Peyer's patch (tissue), 4 donors: ENCODE measurements around the gene ABCC4. TPM values are rescaled to one million over a fixed set of nuclear protein-coding genes. Genes with fewer than 3 reads are reported as not detected.

Source experiments
- DNase-seq, 3 donors: peaks; one replicate each; pipeline ENCODE4 v3.0.0-alpha.2; 2017 to 2019
- H3K27ac ChIP-seq, 4 donors: fragments of 200-600 bp; sonication (generic); one replicate each; pipeline ENCODE4 v1.5.1; 2016 to 2019
- H3K27me3 ChIP-seq, 2 donors: fragments of 200-600 bp; sonication (generic); one replicate each; pipeline ENCODE4 v1.5.1; 2019
- H3K36me3 ChIP-seq, 3 donors: fragments of 200-600 bp; sonication (generic); one replicate each; pipeline ENCODE4 v1.5.1; 2016 to 2019
- H3K4me1 ChIP-seq, 4 donors: fragments of 200-600 bp; sonication (generic); one replicate each; pipeline ENCODE4 v1.5.1; 2016 to 2019
- H3K4me3 ChIP-seq, 4 donors: fragments of 200-600 bp; sonication (generic); 1 replicate in 3 of 4; 2 replicates in 1 of 4; pipeline ENCODE4 v1.5.1; 2016 to 2019; ENCODE audit warnings: mild to moderate bottlenecking in 1 of 4
- H3K9me3 ChIP-seq, 4 donors: fragments of 200-600 bp; sonication (generic); one replicate each; pipeline ENCODE4 v1.5.1; 2016 to 2019; ENCODE audit warnings: mild to moderate bottlenecking in 1 of 4
- CTCF ChIP-seq, 6 experiments: fragments of 450-650 bp in 4 of 6; fragments of 200-600 bp in 2 of 6; sonication (generic) in 1 of 6; IDR thresholded peaks; one replicate each; pipeline ENCODE4 v1.5.1; 2017 to 2019; ENCODE audit warnings: antibody characterized with exemption in 6 of 6, mild to moderate bottlenecking in 3 of 6, moderate library complexity in 1 of 6
- POLR2A ChIP-seq, 2 donors: fragments of 450-650 bp; IDR thresholded peaks; one replicate each; pipeline ENCODE4 v1.5.1; 2017; ENCODE audit warnings: antibody characterized with exemption in 2 of 2, mild to moderate bottlenecking in 2 of 2, moderate library complexity in 2 of 2
- total RNA-seq, 4 donors: library from RNA; depleted of rRNA; stranded (reverse); fragments of >200 nt; gene quantifications; one replicate each; pipeline ENCODE4 v1.1.0, GENCODE V29; 2016

Gene ABCC4
- total RNA-seq, 4 donors from 2014 or later, result 7.2 to 81.7 (median 13.7) TPM

- Histone ChIP-seq H3K27me3 (no peaks in the 10 kb centered on the region), H3K27ac (no peak overlapping the region), H3K36me3 (no peaks in the 10 kb centered on the region), H3K9me3 (no peaks in the 10 kb centered on the region), H3K4me1 (no peaks in the 10 kb centered on the region), H3K4me3 (no peak overlapping the region)
- TF ChIP-seq CTCF (IDR thresholded peaks at IDR 0.05), result no peak
- no peak for TF ChIP-seq POLR2A (IDR thresholded peaks at IDR 0.05)
- DNase-seq, result no peak
These were observed 36.3 kb upstream of the ABCC4 start for GRCh38 chr13:95337597-95337996.

GRCh38 chr13:95335667-95336066 is 34.4 kb upstream of the ABCC4 start:
- H3K36me3 ChIP-seq, result no peaks in the 10 kb centered on the region
- no peak overlapping the region for H3K27ac ChIP-seq
- DNase-seq, result no peak
- no peak for TF ChIP-seq CTCF (IDR thresholded peaks at IDR 0.05)
- no peaks in the 10 kb centered on the region for H3K27me3 ChIP-seq
- H3K4me3 ChIP-seq, result no peak overlapping the region
- no peaks in the 10 kb centered on the region for H3K4me1 ChIP-seq
- no peaks in the 10 kb centered on the region for H3K9me3 ChIP-seq

- TF ChIP-seq POLR2A (IDR thresholded peaks at IDR 0.05) (no peak), CTCF (IDR thresholded peaks at IDR 0.05) (no peak)
- Histone ChIP-seq H3K27ac (no peak overlapping the region), H3K36me3 (no peaks in the 10 kb centered on the region)
These were observed 27.1 kb upstream of the ABCC4 start for GRCh38 chr13:95328386-95328785.

GRCh38 chr13:95327190-95327589 is 25.9 kb upstream of the ABCC4 start:
- H3K9me3 ChIP-seq, result no peaks in the 10 kb centered on the region
- no peaks in the 10 kb centered on the region for H3K36me3 ChIP-seq
- no peaks in the 10 kb centered on the region for H3K27me3 ChIP-seq
- no peak for DNase-seq
- no peaks in the 10 kb centered on the region for H3K4me1 ChIP-seq
- peak overlapping the region in 1 of 4 donors; percentile 35 for H3K27ac ChIP-seq
- H3K4me3 ChIP-seq, result no peak overlapping the region
- no peak for TF ChIP-seq CTCF (IDR thresholded peaks at IDR 0.05)
- no peak for TF ChIP-seq POLR2A (IDR thresholded peaks at IDR 0.05)

More at GRCh38 chr13:95328386-95328785, 27.1 kb upstream of the ABCC4 start:
- H3K9me3 ChIP-seq, result no peaks in the 10 kb centered on the region
- H3K4me3 ChIP-seq, result no peak overlapping the region
- no peaks in the 10 kb centered on the region for H3K27me3 ChIP-seq
- no peak for DNase-seq
- no peaks in the 10 kb centered on the region for H3K4me1 ChIP-seq

- no peaks in the 10 kb centered on the region for H3K36me3 ChIP-seq
- H3K27ac ChIP-seq, result peak overlapping the region in 1 of 4 donors; percentile 35
- no peak for TF ChIP-seq POLR2A (IDR thresholded peaks at IDR 0.05)
- TF ChIP-seq CTCF (IDR thresholded peaks at IDR 0.05), result no peak
These were observed 25.4 kb upstream of the ABCC4 start for GRCh38 chr13:95326695-95327094.

GRCh38 chr13:95325485-95325884 is 24.2 kb upstream of the ABCC4 start:
- Histone ChIP-seq H3K36me3 (no peaks in the 10 kb centered on the region), H3K27me3 (no peaks in the 10 kb centered on the region), H3K9me3 (no peaks in the 10 kb centered on the region), H3K4me1 (no peaks in the 10 kb centered on the region), H3K27ac (no peak overlapping the region), H3K4me3 (no peak overlapping the region)
- TF ChIP-seq POLR2A (IDR thresholded peaks at IDR 0.05) (no peak), CTCF (IDR thresholded peaks at IDR 0.05) (no peak)
- no peak for DNase-seq

More at GRCh38 chr13:95326695-95327094, 25.4 kb upstream of the ABCC4 start:
- Histone ChIP-seq H3K9me3 (no peaks in the 10 kb centered on the region), H3K4me3 (no peak overlapping the region), H3K4me1 (no peaks in the 10 kb centered on the region), H3K27me3 (no peaks in the 10 kb centered on the region)
- no peak for DNase-seq
